HepG2 (cell line): ENCODE measurements around the gene DAGLB. TPM values are rescaled to one million over a fixed set of nuclear protein-coding genes. Genes with fewer than 3 reads are reported as not detected.

Experiments used
- ATAC-seq: fragments of 200-7000 bp; cut with Tn5 transposase; 3 replicates; pipeline ENCODE4 v1.9.1; 2020; ENCODE audit warnings: mild to moderate bottlenecking, moderate library complexity
- BruUV-seq: library from RNA; stranded (reverse); fragments of 400-500 nt; replicated peaks from 2 replicates; lab custom pipeline; 2021; lab: Mats Ljungman, UMichigan
- CTCF ChIA-PET: fragments of 300-600 bp; formaldehyde crosslinking; extraction: SDS; loops from one replicate; lab custom pipeline; 2021; ENCODE audit warnings: low total read pairs, inconsistent platforms, low intra/inter-chr PET ratio; lab: Yijun Ruan, JAX
- POLR2A ChIA-PET: fragments of 350-600 bp; sonication (Branson Sonifier 250); formaldehyde crosslinking; loops from one replicate; lab custom pipeline; 2020; ENCODE audit warnings: antibody characterized with exemption, inconsistent platforms; lab: Yijun Ruan, JAX
- DNase-seq: peaks from one replicate; pipeline ENCODE4 v3.0.0-alpha.2; 2015; ENCODE audit warnings: low spot score
- FAIRE-seq: peaks from 3 replicates; lab custom pipeline; 2011; peaks lifted over from hg19 to GRCh38; lab: Jason Lieb, UNC
- H2AFZ ChIP-seq: one replicate; pipeline ENCODE4 v1.6.1; 2011; ENCODE audit warnings: low read length, inconsistent platforms
- H3K27ac ChIP-seq: fragments of 300-600 bp; 3 replicates; pipeline ENCODE4 v1.8.0; 2011; ENCODE audit warnings: mixed run types, mild to moderate bottlenecking, mixed read lengths, low read length, inconsistent platforms; ENCODE audit not compliant: insufficient read depth; ENCODE audit errors: extremely low read length
- H3K27me3 ChIP-seq, 2 experiments: fragments of 200-600 bp in 1 of 2; 2 replicates in 1 of 2; 3 replicates in 1 of 2; pipeline versions ENCODE4 v1.6.0 to v1.8.0; 2011; ENCODE audit warnings: low read length in 2 of 2, mild to moderate bottlenecking in 2 of 2, moderate library complexity in 2 of 2, inconsistent platforms in 1 of 2; ENCODE audit not compliant: insufficient read depth in 2 of 2, control insufficient read depth in 1 of 2
- H3K36me3 ChIP-seq, 2 experiments: fragments of 200-600 bp in 1 of 2; replicated peaks in 1 of 2; 2 replicates in 1 of 2; 3 replicates in 1 of 2; pipeline versions ENCODE4 v1.5.1 to v1.8.0; 2011; ENCODE audit warnings: low read length in 2 of 2, inconsistent platforms in 1 of 2; ENCODE audit not compliant: insufficient read depth in 2 of 2, control insufficient read depth in 1 of 2
- H3K4me1 ChIP-seq: 2 replicates; pipeline ENCODE4 v1.5.1; 2012; ENCODE audit warnings: low read length, inconsistent platforms; ENCODE audit not compliant: insufficient read depth
- H3K4me2 ChIP-seq: 2 replicates; pipeline ENCODE4 v1.6.0; 2011; ENCODE audit warnings: low read depth, low read length, inconsistent platforms
- H3K4me3 ChIP-seq, 3 experiments: fragments of 200-600 bp in 1 of 3; sonication (generic), shearing (Covaris generic) in 1 of 3; replicated peaks in 1 of 3; 2 replicates each; pipeline ENCODE4 v1.5.1; 2011 to 2016; ENCODE audit warnings: low read length in 3 of 3, inconsistent platforms in 2 of 3, low read depth in 2 of 3, mild to moderate bottlenecking in 2 of 3, control low read depth in 1 of 3, mixed read lengths in 1 of 3; ENCODE audit not compliant: insufficient read depth in 1 of 3
- H3K79me2 ChIP-seq: one replicate; pipeline ENCODE4 v1.6.1; 2011; ENCODE audit warnings: low read length, inconsistent platforms; ENCODE audit not compliant: insufficient read depth
- H3K9ac ChIP-seq: 2 replicates; pipeline ENCODE4 v1.6.0; 2011; ENCODE audit warnings: mild to moderate bottlenecking, low read depth, low read length, inconsistent platforms; ENCODE audit not compliant: insufficient read depth
- H3K9me3 ChIP-seq: 2 replicates; pipeline ENCODE4 v1.5.1; 2012; ENCODE audit warnings: mild to moderate bottlenecking, low read length
- H4K20me1 ChIP-seq: 2 replicates; pipeline ENCODE4 v1.6.0; 2011; ENCODE audit warnings: inconsistent platforms, mild to moderate bottlenecking, low read length, moderate library complexity; ENCODE audit not compliant: insufficient read depth
- CERS6 ChIP-seq: sonication (generic); formaldehyde crosslinking; IDR thresholded peaks from 2 replicates; pipeline ENCODE4 v1.5.0; 2020; ENCODE audit warnings: missing genetic modification reagents
- ETV6 ChIP-seq: sonication (generic); formaldehyde crosslinking; conservative IDR thresholded peaks from 2 replicates; pipeline ENCODE4 v1.4.0; 2020; ENCODE audit warnings: missing genetic modification reagents
- KDM6A ChIP-seq: IDR thresholded peaks from 2 replicates; pipeline ENCODE4 v1.6.1; 2016; ENCODE audit warnings: low read depth
- MLLT10 ChIP-seq: sonication (generic); formaldehyde crosslinking; IDR thresholded peaks from 2 replicates; pipeline ENCODE4 v1.4.0; 2020; ENCODE audit warnings: missing genetic modification reagents
- NCOR1 ChIP-seq: fragments of 200-600 bp; sonication (generic); IDR thresholded peaks from 2 replicates; pipeline ENCODE4 v1.7.0; 2017; ENCODE audit warnings: antibody characterized with exemption, low read length, borderline replicate concordance
- ONECUT2 ChIP-seq: sonication (generic); formaldehyde crosslinking; IDR thresholded peaks from 2 replicates; pipeline ENCODE4 v1.4.0; 2020; ENCODE audit warnings: missing genetic modification reagents
- PAF1 ChIP-seq: IDR thresholded peaks from 2 replicates; pipeline ENCODE4 v1.6.1; 2016; ENCODE audit warnings: missing genetic modification reagents, missing compliant biosample characterization
- PPARG ChIP-seq: conservative IDR thresholded peaks from 2 replicates; pipeline ENCODE4 v1.6.1; 2016; ENCODE audit warnings: missing biosample characterization, missing genetic modification reagents
- RARG ChIP-seq: sonication (generic); formaldehyde crosslinking; IDR thresholded peaks from 2 replicates; pipeline ENCODE4 v1.4.0; 2020; ENCODE audit warnings: low read depth, mild to moderate bottlenecking, missing genetic modification reagents
- ZKSCAN8 ChIP-seq: IDR thresholded peaks from 2 replicates; pipeline ENCODE4 v1.6.1; 2016; ENCODE audit warnings: borderline replicate concordance, missing genetic modification reagents, missing compliant biosample characterization
- ZNF124 ChIP-seq: sonication (generic); formaldehyde crosslinking; IDR thresholded peaks from 2 replicates; pipeline ENCODE4 v1.4.0; 2020; ENCODE audit warnings: missing genetic modification reagents
- ZNF205 ChIP-seq: IDR thresholded peaks from 2 replicates; pipeline ENCODE4 v1.6.1; 2018; ENCODE audit warnings: missing biosample characterization, missing genetic modification reagents
- ZNF224 ChIP-seq: sonication (generic); formaldehyde crosslinking; IDR thresholded peaks from 2 replicates; pipeline ENCODE4 v1.5.0; 2020; ENCODE audit warnings: mild to moderate bottlenecking, missing genetic modification reagents
- ZNF451 ChIP-seq: sonication (generic); formaldehyde crosslinking; IDR thresholded peaks from 2 replicates; pipeline ENCODE4 v1.5.0; 2020; ENCODE audit warnings: mild to moderate bottlenecking, missing genetic modification reagents
- ZNF747 ChIP-seq: sonication (generic); formaldehyde crosslinking; IDR thresholded peaks from 2 replicates; pipeline ENCODE4 v1.8.1; 2023; ENCODE audit warnings: missing genetic modification reagents, mild to moderate bottlenecking, borderline replicate concordance
- ZNF768 ChIP-seq: sonication (generic); formaldehyde crosslinking; IDR thresholded peaks from 2 replicates; pipeline ENCODE4 v1.4.0; 2020; ENCODE audit warnings: missing genetic modification reagents
- ZNF776 ChIP-seq: sonication (generic); formaldehyde crosslinking; IDR thresholded peaks from 2 replicates; pipeline ENCODE4 v1.4.0; 2020; ENCODE audit warnings: mild to moderate bottlenecking, missing genetic modification reagents
- WGBS: methylation state at CpG from one replicate; pipeline ENCODE4 v1.1.6; 2017; ENCODE audit warnings: low lambda C conversion rate; 5-methylcytosine and 5-hydroxymethylcytosine counted together
- in situ Hi-C: cut with HindIII; loops from 2 replicates; pipeline ENCODE4 v1.10.0; 2017; ENCODE audit warnings: low pct_unique_long_range_greater_than_20kb; ENCODE audit not compliant: extremely low pct_ligation_motif_present
- intact Hi-C: fragments of 100-400 bp; cut with micrococcal nuclease; formaldehyde crosslinking; loops from one replicate; pipeline ENCODE4 v1.10.0; 2022; ENCODE audit not compliant: unreplicated experiment
- polyA plus RNA-seq, 8 experiments: library from polyadenylated mRNA; depleted of rRNA in 3 of 8; stranded (reverse) in 7 of 8; unstranded in 1 of 8; fragments of >200 nt; fragmentation: Illumina TruSeq in 4 of 8; extraction: Trizol in 4 of 8; gene quantifications; 2 replicates each; pipeline versions ENCODE4 v1.2.1 to v1.2.3, GENCODE V29; 2011 to 2016; ENCODE audit warnings: low read depth in 4 of 8, missing spikeins in 1 of 8, mixed read lengths in 1 of 8; ENCODE audit not compliant: insufficient read depth in 1 of 8
- total RNA-seq, 5 experiments: library from RNA; depleted of rRNA; stranded (reverse); fragments of >200 nt; fragmentation: Illumina TruSeq; extraction: Trizol; gene quantifications; 2 replicates each; pipeline ENCODE4 v1.2.3, GENCODE V29; 2016; ENCODE audit warnings: low read depth in 1 of 5
- TF ChIP-seq, protein P1 (sequence below): sonication (generic); formaldehyde crosslinking; IDR thresholded peaks from 2 replicates; pipeline ENCODE4 v1.8.0; 2023; ENCODE audit warnings: mild to moderate bottlenecking, missing genetic modification reagents
- TF ChIP-seq, protein P2 (sequence below): sonication (generic); formaldehyde crosslinking; IDR thresholded peaks from 2 replicates; pipeline ENCODE4 v1.5.0; 2020; ENCODE audit warnings: missing genetic modification reagents
- TF ChIP-seq, protein P3 (sequence below): sonication (generic); formaldehyde crosslinking; IDR thresholded peaks from 2 replicates; pipeline ENCODE4 v1.8.1; 2023; ENCODE audit warnings: mild to moderate bottlenecking, missing genetic modification reagents, borderline replicate concordance

DAGLB gene
- total and polyA plus RNA-seq, 2 of the 13 experiments (the other 11 are each of a cell fraction or from before 2014, with no cell fraction given) = 7.9 to 9.8 TPM

DNA sequence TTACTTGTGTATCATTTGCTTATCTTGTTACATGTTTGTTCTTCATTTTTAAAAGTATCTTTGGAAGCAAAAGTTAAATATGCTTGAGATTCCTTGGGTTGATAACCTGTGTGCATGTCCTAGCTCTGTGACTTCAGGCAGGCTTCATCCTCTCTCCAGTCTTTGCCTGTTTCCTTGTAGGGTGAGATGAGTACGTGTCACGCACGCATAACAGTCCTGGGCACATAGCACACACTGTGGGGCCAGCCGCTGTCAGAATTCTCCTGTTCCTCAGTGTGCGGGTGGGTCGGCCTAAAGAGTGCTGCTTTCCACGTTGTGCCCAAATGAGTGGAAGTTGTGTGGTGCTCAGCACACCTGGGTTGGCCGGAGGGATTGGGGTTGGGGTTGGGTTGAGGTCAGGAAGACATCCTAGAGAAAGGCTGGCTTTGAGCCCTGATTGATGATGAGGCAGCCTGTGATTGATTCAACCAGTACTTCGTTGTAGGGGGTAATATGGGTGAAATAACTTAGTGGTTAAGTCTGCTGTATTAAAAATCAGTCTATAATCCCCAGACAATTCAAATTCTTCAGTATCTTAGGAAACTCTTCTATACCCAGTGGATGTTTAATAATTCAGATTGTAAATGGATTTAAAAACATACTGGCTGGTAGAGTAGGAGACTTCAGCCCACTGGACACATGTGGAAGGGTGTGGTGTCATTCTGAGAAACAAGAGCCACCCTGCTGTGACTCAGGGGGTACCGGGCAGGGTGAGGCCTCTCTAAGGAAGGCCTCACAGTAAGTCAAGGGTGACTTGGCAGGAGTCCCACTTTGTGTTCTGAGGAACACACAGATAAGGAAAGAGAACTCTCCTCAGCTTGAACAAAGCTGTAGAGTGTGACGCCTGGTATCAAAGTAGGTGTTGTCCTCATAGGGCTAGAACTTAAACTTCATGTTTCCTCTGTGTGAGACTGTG lies 54.8 kb downstream of the DAGLB start:
- H3K4me2 ChIP-seq = no peak overlapping the region
- H3K4me1 ChIP-seq = peaks cover 5% of the 10 kb centered on the region
- no peak overlapping the region for H3K4me3 ChIP-seq
- H2AFZ ChIP-seq = no peak overlapping the region
- POLR2A ChIA-PET = no interaction called here
- intact Hi-C loops = no loop called here
- CTCF ChIA-PET = no interaction called here
- FAIRE-seq (no peak), ATAC-seq (no peak), DNase-seq (no peak)
- H3K9ac ChIP-seq = no peak overlapping the region
- H3K36me3 ChIP-seq = peaks cover 18 to 60% of the 10 kb centered on the region in 2 experiments
- H3K79me2 ChIP-seq = peaks cover 75% of the 10 kb centered on the region
- H3K27me3 ChIP-seq = no peaks in the 10 kb centered on the region
- no peak for TF ChIP-seq ZNF747 (CRISPR knock-in tag)
- TF ChIP-seq ZNF224 (CRISPR knock-in tag) = no peak
- no peak for TF ChIP-seq ZKSCAN8
- no peak for TF ChIP-seq ZNF451 (CRISPR knock-in tag)
- no peak for TF ChIP-seq PPARG
- TF ChIP-seq ZNF205 (CRISPR knock-in tag) = no peak
- TF ChIP-seq, protein P1, sequence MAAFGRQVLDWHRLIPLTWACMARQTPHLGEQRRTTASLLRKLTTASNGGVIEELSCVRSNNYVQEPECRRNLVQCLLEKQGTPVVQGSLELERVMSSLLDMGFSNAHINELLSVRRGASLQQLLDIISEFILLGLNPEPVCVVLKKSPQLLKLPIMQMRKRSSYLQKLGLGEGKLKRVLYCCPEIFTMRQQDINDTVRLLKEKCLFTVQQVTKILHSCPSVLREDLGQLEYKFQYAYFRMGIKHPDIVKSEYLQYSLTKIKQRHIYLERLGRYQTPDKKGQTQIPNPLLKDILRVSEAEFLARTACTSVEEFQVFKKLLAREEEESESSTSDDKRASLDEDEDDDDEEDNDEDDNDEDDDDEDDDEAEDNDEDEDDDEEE (CRISPR knock-in tag) = no peak
- TF ChIP-seq, protein P2, sequence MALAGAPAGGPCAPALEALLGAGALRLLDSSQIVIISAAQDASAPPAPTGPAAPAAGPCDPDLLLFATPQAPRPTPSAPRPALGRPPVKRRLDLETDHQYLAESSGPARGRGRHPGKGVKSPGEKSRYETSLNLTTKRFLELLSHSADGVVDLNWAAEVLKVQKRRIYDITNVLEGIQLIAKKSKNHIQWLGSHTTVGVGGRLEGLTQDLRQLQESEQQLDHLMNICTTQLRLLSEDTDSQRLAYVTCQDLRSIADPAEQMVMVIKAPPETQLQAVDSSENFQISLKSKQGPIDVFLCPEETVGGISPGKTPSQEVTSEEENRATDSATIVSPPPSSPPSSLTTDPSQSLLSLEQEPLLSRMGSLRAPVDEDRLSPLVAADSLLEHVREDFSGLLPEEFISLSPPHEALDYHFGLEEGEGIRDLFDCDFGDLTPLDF (CRISPR knock-in tag) = no peak
- TF ChIP-seq RARG = no peak
- TF ChIP-seq, protein P3, sequence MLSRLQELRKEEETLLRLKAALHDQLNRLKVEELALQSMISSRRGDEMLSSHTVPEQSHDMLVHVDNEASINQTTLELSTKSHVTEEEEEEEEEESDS (CRISPR knock-in tag) = no peak
- TF ChIP-seq KDM6A = no peak
- TF ChIP-seq NCOR1 = no peak
- TF ChIP-seq ZNF768 = no peak
- no peak for TF ChIP-seq MLLT10 (CRISPR knock-in tag)
- no peak for TF ChIP-seq ZNF776 (CRISPR knock-in tag)
- TF ChIP-seq ONECUT2 = no peak
- no peak for TF ChIP-seq ZNF124
- no peak for TF ChIP-seq PAF1 (CRISPR knock-in tag)
- TF ChIP-seq CERS6 (CRISPR knock-in tag) = no peak
- no peak for TF ChIP-seq ETV6 (CRISPR knock-in tag)
- BruUV-seq = no TSS peak
- H3K9me3 ChIP-seq = no peaks in the 10 kb centered on the region
- 95% methylated on average over 11 of the region's 11 CpGs for WGBS
- in situ Hi-C loops = no loop called here
- H4K20me1 ChIP-seq = peaks cover 43% of the 10 kb centered on the region
- no peak overlapping the region for H3K27ac ChIP-seq
